GM12892 (cell line): ENCODE results near the gene PRKAB1.

Experiments used
- POLR2A ChIP-seq: IDR thresholded peaks from 2 replicates; pipeline ENCODE4 v1.6.1; 2011; ENCODE audit warnings: low read depth, low read length, control low read depth
- POLR2AphosphoS5 ChIP-seq: IDR thresholded peaks from 2 replicates; pipeline ENCODE4 v1.6.1; 2011; ENCODE audit warnings: low read depth, low read length, control low read depth

- no peak for TF ChIP-seq POLR2A
- TF ChIP-seq POLR2AphosphoS5 = no peak
Observed at GRCh38 chr12:119624966-119625365, 43.0 kb upstream of the PRKAB1 start.
